Right cardiac atrium (tissue), 5 donors: ENCODE measurements around the gene POLR1H. TPM values are rescaled to one million over a fixed set of nuclear protein-coding genes. Genes with fewer than 3 reads are reported as not detected.

Source experiments
- ATAC-seq, 2 donors: fragments of 200-7000 bp; cut with Tn5 transposase; one replicate each; pipeline versions ENCODE4 v1.8.0 to v1.9.1; 2020; ENCODE audit warnings: moderate library complexity in 2 of 2, mild to moderate bottlenecking in 1 of 2
- DNase-seq, 3 donors: peaks; one replicate each; pipeline ENCODE4 v3.0.0-alpha.2; 2020
- H3K27ac ChIP-seq: one replicate; pipeline ENCODE4 v1.5.1; 2013; ENCODE audit warnings: mild to moderate bottlenecking, low read length, control low read depth, moderate library complexity
- H3K27me3 ChIP-seq: one replicate; pipeline ENCODE4 v1.6.1; 2013; ENCODE audit not compliant: control insufficient read depth, insufficient read depth
- H3K4me1 ChIP-seq: one replicate; pipeline ENCODE4 v1.6.1; 2013; ENCODE audit warnings: low read length; ENCODE audit not compliant: control insufficient read depth, insufficient read depth
- H3K4me3 ChIP-seq: one replicate; pipeline ENCODE4 v1.5.1; 2013; ENCODE audit warnings: low read length, control low read depth
- H3K9me3 ChIP-seq: one replicate; pipeline ENCODE4 v1.6.1; 2013; ENCODE audit warnings: low read length; ENCODE audit not compliant: control insufficient read depth
- WGBS: extraction: QIAGEN DNeasy Blood & Tissue Kit; methylation state at CpG from one replicate; pipeline ENCODE4 v1.1.7; 2013; 5-methylcytosine and 5-hydroxymethylcytosine counted together
- intact Hi-C, 4 donors: fragments of 100-400 bp; cut with DNase I; formaldehyde crosslinking; loops; one replicate each; pipeline versions ENCODE4 v1.11.0 to v1.14.0; 2022 to 2023
- polyA plus RNA-seq: library from polyadenylated mRNA; stranded (reverse); fragments of 200-250 nt; gene quantifications from one replicate; pipeline ENCODE4 v1.2.3, GENCODE V29; 2013
- total RNA-seq, 4 donors: library from RNA; stranded (reverse); fragmentation: NEBNext Ultra II Directional; extraction: Animal tissue kit (Norgen Biotek cat#: 25700); gene quantifications; one replicate each; pipeline ENCODE4 v1.2.1, GENCODE V29; 2021
- donor health status: healthy with polysubstance abuse.
- donor health status: DM: no; HTN: yes; CAD: no.
- donor health status: DM: no; HTN: no; CAD: no.
- donor health status: DM: no; HTN: yes; CAD: no; lungs with severe emphysema.
- donor health status: DM: yes; HTN: yes; CAD: no.

The POLR1H gene
- total and polyA plus RNA-seq, 5 donors: 15.0 to 20.3 (median 17.4) TPM

DNA sequence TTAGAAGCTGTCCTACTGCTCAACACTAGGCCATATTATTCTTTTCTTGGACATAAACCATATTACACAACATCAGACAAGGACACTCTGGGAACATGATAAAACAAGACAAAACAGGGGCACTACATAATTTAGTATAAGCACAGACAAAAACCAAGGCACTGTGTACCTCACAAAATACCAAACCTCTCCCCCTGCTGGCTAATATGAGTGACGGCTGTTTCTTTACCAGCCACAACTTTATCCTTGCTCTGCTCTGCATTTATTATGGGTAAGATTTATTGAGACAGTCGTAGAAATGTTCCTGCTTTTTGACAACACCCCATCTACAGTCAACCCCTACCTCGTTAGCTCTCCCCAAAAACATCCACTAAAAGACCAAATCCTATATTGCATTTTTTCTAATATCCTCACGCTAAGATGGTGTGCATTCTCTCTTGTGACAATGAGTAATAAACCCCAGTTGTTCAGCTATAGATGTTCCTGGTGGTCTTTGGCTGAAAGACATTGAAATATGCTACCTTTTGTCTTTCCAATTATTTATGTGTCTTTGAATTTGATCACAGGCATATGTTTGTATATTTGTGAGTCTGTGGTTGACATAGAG lies 23.8 kb upstream of the POLR1H start:
- Histone ChIP-seq H3K9me3 (no peaks in the 10 kb centered on the region), H3K27ac (no peak overlapping the region)

DNA sequence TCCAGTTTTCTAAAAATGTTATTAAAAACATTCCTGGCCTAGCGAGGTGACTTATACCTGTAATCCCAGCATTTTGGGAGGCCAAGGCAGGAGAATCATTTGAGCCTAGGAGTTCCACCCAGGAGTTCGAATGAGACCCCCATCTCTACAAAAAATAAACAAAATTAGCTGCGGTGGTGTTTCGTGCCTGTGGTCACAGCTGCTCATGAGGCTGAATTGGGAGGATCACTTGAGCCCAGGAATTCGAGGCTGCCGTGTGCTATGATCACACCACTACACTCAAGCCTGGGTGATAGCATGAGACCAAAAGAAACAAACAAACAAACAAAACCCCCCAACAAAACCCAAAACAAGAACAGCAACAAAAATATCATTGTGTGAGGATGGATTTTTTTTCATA lies 19.8 kb upstream of the POLR1H start:
- no peaks in the 10 kb centered on the region for H3K9me3 ChIP-seq
- no peaks in the 10 kb centered on the region for H3K27me3 ChIP-seq
- H3K27ac ChIP-seq: no peak overlapping the region
- no peak overlapping the region for H3K4me3 ChIP-seq
- no peaks in the 10 kb centered on the region for H3K4me1 ChIP-seq
- no peak for DNase-seq
- no peak for ATAC-seq
- 83% methylated on average over 6 of the region's 6 CpGs for WGBS
- intact Hi-C loops: no loop called here

More for the DNA sequence above, 23.8 kb upstream of the POLR1H start:
- H3K27me3 ChIP-seq: no peaks in the 10 kb centered on the region
- no peak for DNase-seq
- intact Hi-C loops: no loop called here
- no peaks in the 10 kb centered on the region for H3K4me1 ChIP-seq
- peak in 1 of 2 donors; percentile 61 for ATAC-seq
- H3K4me3 ChIP-seq: no peak overlapping the region
- 74% methylated on average over 4 of the region's 4 CpGs for WGBS

DNA sequence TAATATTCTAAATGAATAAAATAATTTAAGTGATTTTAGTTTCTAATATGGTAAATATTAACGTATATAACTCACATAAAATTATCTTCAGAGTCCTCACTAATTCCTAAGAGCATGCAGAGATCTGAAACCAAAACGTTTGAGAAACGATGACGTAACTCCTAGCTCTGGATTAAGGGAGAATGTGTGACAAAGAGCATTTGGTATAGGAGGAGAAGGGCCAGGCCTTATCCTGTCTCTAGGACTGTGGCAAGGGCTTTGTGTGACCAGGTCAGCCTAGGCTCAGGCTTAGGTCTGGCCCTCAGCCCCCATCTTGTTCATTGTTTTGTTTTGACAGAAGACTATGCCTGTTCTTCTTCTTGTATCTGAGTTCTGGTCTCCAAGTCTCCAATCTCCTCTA lies 19.2 kb upstream of the POLR1H start:
- no peaks in the 10 kb centered on the region for H3K4me1 ChIP-seq
- no peak overlapping the region for H3K27ac ChIP-seq
- DNase-seq: no peak
- ATAC-seq: no peak
- intact Hi-C loops: no loop called here
- no peaks in the 10 kb centered on the region for H3K9me3 ChIP-seq
- H3K27me3 ChIP-seq: no peaks in the 10 kb centered on the region
- H3K4me3 ChIP-seq: no peak overlapping the region
- 72% methylated on average over 4 of the region's 4 CpGs for WGBS

DNA sequence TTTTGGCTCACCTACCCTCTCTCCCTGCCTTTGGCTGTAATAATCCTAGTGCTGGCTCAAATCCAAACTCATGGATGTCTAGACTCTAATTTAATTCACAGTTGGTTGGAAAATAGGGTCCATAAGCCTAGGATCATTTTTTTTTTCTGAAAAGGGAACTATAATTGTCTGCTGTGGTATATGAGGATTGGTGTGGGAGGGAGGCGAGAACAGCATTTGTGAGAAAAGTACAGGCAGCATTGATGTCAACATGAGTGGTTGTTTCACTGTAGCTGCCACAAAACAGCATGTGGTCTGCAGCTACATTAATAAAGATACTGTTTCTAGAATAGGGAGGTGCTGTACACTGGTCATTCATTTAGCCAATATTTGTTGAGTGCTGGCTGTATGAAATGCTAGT lies 18.6 kb upstream of the POLR1H start:
- WGBS: 93% methylated on average over 1 of the region's 1 CpG
- Histone ChIP-seq H3K4me1 (no peaks in the 10 kb centered on the region), H3K27ac (no peak overlapping the region), H3K27me3 (no peaks in the 10 kb centered on the region), H3K9me3 (no peaks in the 10 kb centered on the region), H3K4me3 (no peak overlapping the region)
- intact Hi-C loops: no loop called here
- ATAC-seq (no peak), DNase-seq (no peak)

DNA sequence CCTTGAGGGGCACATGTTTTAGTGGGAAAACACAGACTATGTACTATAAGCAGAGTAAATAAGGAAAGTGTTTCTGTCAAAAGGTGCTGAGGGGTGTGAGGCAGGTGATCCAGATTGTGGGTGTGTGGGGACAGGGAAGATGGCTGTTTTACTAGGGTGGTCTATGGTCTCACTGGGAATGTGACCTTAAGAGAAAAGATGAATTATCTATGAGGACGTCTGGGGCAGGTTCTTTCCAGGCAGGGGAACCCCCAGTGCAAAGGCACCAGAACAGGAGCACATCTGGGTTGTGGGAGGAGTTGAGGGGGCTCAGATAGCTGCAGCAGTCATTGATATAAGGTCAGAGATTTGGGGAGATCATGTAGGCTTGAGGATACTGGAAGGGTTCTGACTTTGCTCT lies 18.2 kb upstream of the POLR1H start:
- 24% methylated on average over 1 of the region's 1 CpG for WGBS
- ATAC-seq: no peak
- intact Hi-C loops: no loop called here

DNA sequence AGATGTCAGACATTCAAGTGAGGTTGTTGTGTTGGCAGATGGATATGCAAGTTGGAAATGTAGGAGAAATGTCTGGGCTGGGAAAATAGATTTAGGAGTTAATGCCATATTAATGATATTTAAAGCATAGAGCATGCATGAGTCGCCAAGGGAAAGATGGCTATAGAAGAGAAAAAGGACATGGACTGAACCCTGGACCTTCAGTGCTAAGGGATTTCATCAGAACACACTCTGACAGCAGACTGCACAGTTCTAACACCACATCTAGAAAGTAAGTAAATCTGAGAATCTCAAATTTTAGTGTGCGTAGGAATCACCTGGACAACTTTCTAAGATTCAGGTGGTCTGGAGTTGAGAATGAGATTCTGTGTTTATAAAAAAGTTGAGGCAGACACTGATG lies 17.3 kb upstream of the POLR1H start:
- no peaks in the 10 kb centered on the region for H3K9me3 ChIP-seq
- ATAC-seq (no peak), DNase-seq (no peak)
- no peaks in the 10 kb centered on the region for H3K27me3 ChIP-seq
- H3K27ac ChIP-seq: no peak overlapping the region
- intact Hi-C loops: no loop called here
- 93% methylated on average over 2 of the region's 2 CpGs for WGBS
- no peaks in the 10 kb centered on the region for H3K4me1 ChIP-seq
- H3K4me3 ChIP-seq: no peak overlapping the region

More for the DNA sequence above, 18.2 kb upstream of the POLR1H start:
- DNase-seq: no peak
- H3K27me3 ChIP-seq: no peaks in the 10 kb centered on the region
- H3K27ac ChIP-seq: no peak overlapping the region
- H3K9me3 ChIP-seq: no peaks in the 10 kb centered on the region
- no peaks in the 10 kb centered on the region for H3K4me1 ChIP-seq
- no peak overlapping the region for H3K4me3 ChIP-seq

DNA sequence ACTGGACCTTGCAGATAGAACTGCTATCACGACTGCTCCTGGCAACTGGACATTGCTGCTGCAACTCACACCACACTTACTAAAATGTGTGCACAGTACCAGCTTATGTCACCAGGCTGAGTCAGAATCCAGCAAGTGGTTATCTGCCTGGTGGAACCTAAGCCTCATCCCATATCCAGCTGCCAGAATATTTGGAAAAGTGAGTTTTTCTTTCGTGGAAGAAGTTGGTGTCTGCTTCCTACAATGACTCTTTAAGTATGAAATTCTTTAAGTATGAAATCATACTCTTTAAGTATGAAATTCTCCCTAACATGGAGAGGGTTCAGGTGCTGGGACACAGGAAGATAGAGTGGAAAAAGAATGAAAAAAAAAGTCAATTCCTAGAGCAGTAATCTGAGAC lies 16.4 kb upstream of the POLR1H start:
- ATAC-seq (no peak), DNase-seq (no peak)
- Histone ChIP-seq H3K9me3 (no peaks in the 10 kb centered on the region), H3K27me3 (no peaks in the 10 kb centered on the region), H3K4me1 (no peaks in the 10 kb centered on the region), H3K4me3 (no peak overlapping the region), H3K27ac (no peak overlapping the region)
- intact Hi-C loops: no loop called here
- 52% methylated on average over 2 of the region's 2 CpGs for WGBS

DNA sequence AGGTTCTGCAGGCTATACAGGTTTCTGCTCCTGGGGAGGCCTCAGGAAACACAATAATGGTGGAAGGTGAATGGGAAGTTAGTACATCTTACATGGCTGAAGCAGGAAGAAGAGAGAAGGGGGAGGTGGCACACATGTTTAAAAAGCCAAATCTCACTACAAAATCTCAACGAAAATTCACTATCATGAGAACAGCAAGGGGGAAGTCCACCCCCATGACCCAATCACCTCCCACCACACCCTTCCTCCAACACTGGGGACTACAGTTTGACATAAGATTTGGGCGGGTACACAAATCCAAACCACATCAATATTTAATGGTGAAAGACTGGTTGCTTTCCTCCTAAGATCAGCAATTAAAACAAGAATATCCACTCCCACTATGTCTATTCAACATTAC lies 13.8 kb upstream of the POLR1H start:
- Histone ChIP-seq H3K9me3 (no peaks in the 10 kb centered on the region), H3K27me3 (no peaks in the 10 kb centered on the region), H3K4me3 (no peak overlapping the region), H3K4me1 (no peaks in the 10 kb centered on the region), H3K27ac (no peak overlapping the region)
- no peak for ATAC-seq
- intact Hi-C loops: no loop called here
- DNase-seq: no peak
- WGBS: 58% methylated on average over 2 of the region's 2 CpGs

DNA sequence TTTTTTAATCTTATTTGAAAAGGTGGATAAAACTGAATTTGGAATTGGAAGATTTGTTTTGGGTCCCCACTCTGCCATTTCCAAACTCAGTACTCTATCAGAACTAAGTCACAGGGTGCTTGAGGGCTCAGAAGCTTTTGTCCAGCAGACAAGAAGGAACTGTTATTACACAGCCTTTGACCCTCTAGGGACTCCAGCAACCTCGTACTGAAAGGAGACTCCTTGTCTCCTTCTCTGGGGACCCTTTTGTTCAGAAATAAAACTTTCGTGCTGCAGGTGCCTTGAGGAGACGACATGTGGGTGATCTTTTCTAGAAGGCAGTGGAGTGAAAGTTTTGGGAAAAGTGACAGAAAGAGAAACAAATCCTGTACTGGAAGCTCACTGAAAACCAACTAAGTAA lies 7.4 kb upstream of the POLR1H start:
- Histone ChIP-seq H3K4me1 (no peaks in the 10 kb centered on the region), H3K9me3 (no peaks in the 10 kb centered on the region), H3K27me3 (no peaks in the 10 kb centered on the region), H3K27ac (no peak overlapping the region), H3K4me3 (no peak overlapping the region)
- DNase-seq (no peak), ATAC-seq (no peak)
- intact Hi-C loops: no loop called here
- 80% methylated on average over 3 of the region's 3 CpGs for WGBS

DNA sequence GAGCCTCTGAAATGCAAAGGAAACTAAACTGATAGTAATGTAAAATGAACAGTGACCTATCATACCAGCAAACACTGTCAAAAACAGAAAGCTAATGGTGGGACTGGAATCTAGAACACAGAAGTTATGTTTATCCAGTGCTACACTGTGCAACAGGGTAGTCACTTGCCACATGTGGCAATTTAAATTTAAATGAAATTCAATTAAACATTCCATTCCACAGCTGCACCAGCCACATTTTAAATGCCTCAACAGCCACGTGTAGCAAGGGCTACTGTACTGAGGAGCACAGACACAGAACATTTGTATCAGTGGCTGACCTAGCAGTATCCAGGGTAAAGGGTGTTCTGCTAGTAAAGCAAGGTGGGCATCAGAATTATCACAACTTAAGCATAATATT lies 5.6 kb upstream of the POLR1H start:
- WGBS: 67% methylated on average over 1 of the region's 1 CpG
- Histone ChIP-seq H3K27me3 (no peaks in the 10 kb centered on the region), H3K4me1 (no peaks in the 10 kb centered on the region), H3K9me3 (no peaks in the 10 kb centered on the region), H3K27ac (no peak overlapping the region), H3K4me3 (no peak overlapping the region)
- intact Hi-C loops: no loop called here
- DNase-seq (no peak), ATAC-seq (no peak)

DNA sequence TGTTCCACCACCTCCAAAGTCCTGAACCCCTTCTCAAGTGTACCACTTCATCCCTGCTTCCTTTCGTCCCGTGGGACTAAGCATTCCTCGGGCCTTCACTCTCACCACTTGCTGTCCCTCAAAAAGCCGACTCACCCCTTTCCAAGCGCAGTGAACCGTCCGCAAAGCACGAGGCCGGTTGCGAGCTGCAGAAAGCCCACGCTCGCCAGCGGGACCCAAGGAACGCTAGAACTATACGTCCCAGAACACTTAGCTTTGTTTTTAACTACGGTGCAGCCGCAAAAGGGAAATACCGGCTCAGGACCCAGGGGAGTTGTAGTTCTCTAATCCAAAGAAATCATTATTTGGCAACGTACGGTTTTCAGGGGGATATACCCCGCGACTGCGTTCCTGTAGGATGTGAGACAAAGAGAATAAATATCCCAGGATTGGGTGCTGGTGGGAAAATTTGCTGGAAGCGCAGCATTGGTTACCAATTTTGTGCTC lies 416 bp upstream of the POLR1H start:
- DNase-seq (peak in 2 of 3 donors; percentile 53 to 57), ATAC-seq (peak; percentile 4 to 40)
- whole genome bisulfite sequencing: under 1% methylated on average over 24 of the region's 24 CpGs
- Histone ChIP-seq H3K27ac (peak overlapping the region; percentile 79), H3K4me3 (peak overlapping the region; percentile 77), H3K4me1 (peaks cover 6% of the 10 kb centered on the region), H3K9me3 (no peaks in the 10 kb centered on the region), H3K27me3 (no peaks in the 10 kb centered on the region)
- intact Hi-C loops: no loop called here
